CD4-positive, alpha-beta T cell treated with Interleukin-15 for 1 hour (primary cell): Measurements from ENCODE around the gene AOX1.
"Not testable (repeated sequence)": the region's sequence is repeated elsewhere in the genome, so short reads cannot be mapped to it uniquely, and the experiment has no call there.

Experiments
- DNase-seq: peaks from one replicate; pipeline ENCODE4 v3.0.0-alpha.2; 2020

AOX1 gene

GRCh38 chr2:200670313-200670712 is 84.5 kb downstream of the AOX1 start:
- no peak for DNase-seq

- DNase-seq: no peak
Observed at GRCh38 chr2:200670751-200671150, 84.9 kb downstream of the AOX1 start.

GRCh38 chr2:200673191-200673590 is 87.4 kb downstream of the AOX1 start:
- DNase-seq: no peak

GRCh38 chr2:200674837-200675236 is 89.0 kb downstream of the AOX1 start:
- DNase-seq: no peak

GRCh38 chr2:200677171-200677570 is 91.4 kb downstream of the AOX1 start:
- DNase-seq: no peak

GRCh38 chr2:200677721-200678532 is 92.1 kb downstream of the AOX1 start:
- no peak for DNase-seq

GRCh38 chr2:200679127-200679526 is 93.3 kb downstream of the AOX1 start:
- DNase-seq: no peak

GRCh38 chr2:200679535-200679934 is 93.7 kb downstream of the AOX1 start:
- DNase-seq: no peak

- DNase-seq: no peak
Observed at GRCh38 chr2:200681697-200682096, 95.9 kb downstream of the AOX1 start.

GRCh38 chr2:200682407-200682806 is 96.6 kb downstream of the AOX1 start:
- DNase-seq: not testable (repeated sequence)

GRCh38 chr2:200687922-200688920 is 102.4 kb downstream of the AOX1 start:
- no peak for DNase-seq

GRCh38 chr2:200689115-200689514 is 103.3 kb downstream of the AOX1 start:
- no peak for DNase-seq

GRCh38 chr2:200693836-200694470 is 108.1 kb downstream of the AOX1 start:
- no peak for DNase-seq

- DNase-seq: peak; percentile 18
Observed at GRCh38 chr2:200695191-200695590, 109.4 kb downstream of the AOX1 start.

- DNase-seq: no peak
Observed at GRCh38 chr2:200695601-200696000, 109.8 kb downstream of the AOX1 start.

GRCh38 chr2:200698217-200698616 is 112.4 kb downstream of the AOX1 start:
- DNase-seq: no peak

GRCh38 chr2:200699310-200699709 is 113.5 kb downstream of the AOX1 start:
- DNase-seq: no peak

GRCh38 chr2:200700856-200701255 is 115.0 kb downstream of the AOX1 start:
- DNase-seq: no peak

GRCh38 chr2:200702044-200702443 is 116.2 kb downstream of the AOX1 start:
- no peak for DNase-seq

- DNase-seq: no peak
Observed at GRCh38 chr2:200702646-200703118, 116.9 kb downstream of the AOX1 start.

GRCh38 chr2:200703127-200703925 is 117.5 kb downstream of the AOX1 start:
- DNase-seq: no peak
